G401 (cell line): ENCODE data around the gene PSIP1. TPM values are rescaled to one million over a fixed set of nuclear protein-coding genes. Genes with fewer than 3 reads are reported as not detected.
A peak's percentile ranks its signal among the peaks of the same experiment; 100 is the strongest.
"Not testable (repeated sequence)": the region's sequence is repeated elsewhere in the genome, so short reads cannot be mapped to it uniquely, and the experiment has no call there.

ENCODE experiments used
- DNase-seq: peaks from one replicate; pipeline ENCODE4 v3.0.0-alpha.2; 2015; ENCODE audit warnings: low spot score
- in situ Hi-C: cut with HindIII; loops from 2 replicates; pipeline ENCODE4 v1.10.0; 2016; ENCODE audit warnings: low sequenced_read_pairs, mixed read lengths
- total RNA-seq: library from RNA; depleted of rRNA; stranded (reverse); fragments of >200 nt; shearing (Covaris generic); gene quantifications from 2 replicates; pipeline ENCODE4 v1.2.3, GENCODE V29; 2014; rRNA removed

The PSIP1 gene
- total RNA-seq, result 53.0 and 87.4 TPM in 2 replicates

DNA sequence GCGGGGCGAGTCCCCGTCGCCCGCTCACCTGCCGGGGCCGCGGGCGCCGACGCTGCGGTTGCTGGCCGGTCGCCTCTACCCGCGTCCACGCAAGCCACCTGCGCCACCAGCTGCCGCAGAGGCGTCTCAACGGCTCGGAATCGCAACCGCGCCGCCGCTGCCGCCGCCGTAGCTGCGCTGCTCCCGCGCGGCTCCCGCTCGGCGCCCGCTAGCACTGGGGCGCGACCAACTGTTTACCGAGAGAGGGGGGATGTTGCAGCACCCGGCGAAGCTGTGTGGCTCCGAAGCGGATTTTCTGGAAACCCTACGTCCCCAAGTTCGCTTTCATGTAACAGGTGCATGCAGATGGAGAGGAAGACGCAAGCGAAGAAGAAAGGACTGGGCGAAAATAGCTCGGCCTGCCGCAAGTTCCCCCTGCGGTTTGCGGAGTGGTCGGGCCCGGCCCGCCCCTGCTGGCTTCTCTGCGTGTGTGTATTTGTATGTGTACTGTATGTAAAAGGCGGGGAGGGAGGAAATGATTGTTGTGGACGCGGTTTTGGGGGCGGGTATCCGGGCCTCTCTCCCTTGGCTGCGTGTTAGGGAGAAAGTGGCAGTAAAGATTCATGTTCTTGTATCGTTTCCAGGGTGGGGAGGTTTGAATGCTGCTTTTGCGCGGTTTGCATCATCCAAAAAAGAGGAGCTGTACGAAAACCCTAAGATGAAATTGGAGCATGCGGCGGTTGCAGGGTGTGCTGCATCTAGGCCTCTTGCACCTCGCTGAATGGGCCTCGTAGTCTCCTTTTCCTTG lies at the start of gene PSIP1:
Gene PSIP1 (minus strand): TSS at position 182 of the 787 bp plus-strand sequence. CDS start 782 bp downstream, outside the sequence.
- in situ Hi-C loops, result no loop called here
- peak; percentile 92 for DNase-seq

DNA sequence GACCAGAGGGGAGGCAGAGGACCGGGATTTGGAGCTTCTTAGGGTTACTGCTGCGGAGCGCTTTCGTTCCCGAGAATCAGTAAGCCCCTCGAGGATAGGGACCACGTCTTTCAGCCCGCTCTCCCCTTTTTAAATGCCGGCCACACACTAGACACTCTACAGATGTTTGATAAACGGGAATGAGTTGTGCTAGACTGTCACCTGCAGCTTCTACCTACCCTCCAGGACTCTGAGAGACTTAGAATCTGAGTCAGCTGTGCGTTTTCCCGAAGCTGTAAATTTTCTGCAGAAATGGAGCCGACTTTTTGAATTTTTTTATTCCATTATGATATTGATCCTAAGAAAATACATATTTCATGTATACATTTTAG lies 42.7 kb upstream of the PSIP1 start:
- in situ Hi-C loops, result no loop called here
- DNase-seq, result no peak

DNA sequence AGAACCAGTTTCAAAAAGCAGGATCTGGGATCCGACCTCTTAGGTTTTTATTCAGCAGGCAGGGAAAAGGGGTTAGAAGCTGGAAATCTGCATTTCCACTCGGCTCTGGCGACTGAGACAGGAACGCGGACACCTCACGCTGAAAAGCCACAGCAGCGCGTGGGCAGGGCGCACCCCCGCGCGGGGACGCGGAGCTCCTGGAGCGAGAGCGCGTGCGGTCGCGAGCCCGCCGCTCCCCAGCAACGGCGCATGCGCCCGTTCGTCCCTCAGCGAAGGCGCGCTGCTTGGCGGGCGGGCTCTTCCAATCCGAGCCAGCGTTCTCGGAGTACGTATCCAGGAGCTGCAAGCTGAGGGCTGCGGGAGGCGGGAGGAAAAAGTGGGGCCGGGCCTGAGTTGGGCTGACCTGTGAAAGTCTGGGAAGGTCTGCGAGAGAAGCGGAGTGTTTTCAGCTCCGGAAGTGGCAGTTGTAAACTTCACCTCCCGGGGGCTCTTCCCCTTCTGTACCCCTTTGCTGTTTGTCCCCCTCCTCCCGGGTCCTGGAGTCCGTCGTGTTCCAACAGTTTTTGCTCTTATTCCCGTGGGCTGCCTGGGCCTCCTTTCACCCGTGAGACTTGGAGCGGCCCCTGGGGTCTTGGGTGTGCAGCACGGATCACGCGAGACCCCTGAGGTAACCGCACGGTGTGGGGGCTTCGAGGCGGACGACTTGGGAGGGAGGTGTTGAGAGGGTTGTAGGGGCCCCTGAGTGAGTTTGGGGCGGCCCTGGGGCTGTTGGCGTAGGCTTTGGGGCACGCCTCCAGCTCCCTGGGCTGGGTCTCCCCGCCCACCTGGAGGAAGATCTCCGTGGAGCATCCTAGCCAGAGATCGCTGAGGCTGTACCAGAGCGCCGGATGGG lies 42.1 kb upstream of the PSIP1 start, which contains the start of gene CCDC171:
Gene CCDC171 (plus strand): TSS at position 408 of the 892 bp plus-strand sequence. CDS start 11,046 bp downstream, outside the sequence.
- DNase-seq, result peak; percentile 96
- in situ Hi-C loops, result no loop called here

DNA sequence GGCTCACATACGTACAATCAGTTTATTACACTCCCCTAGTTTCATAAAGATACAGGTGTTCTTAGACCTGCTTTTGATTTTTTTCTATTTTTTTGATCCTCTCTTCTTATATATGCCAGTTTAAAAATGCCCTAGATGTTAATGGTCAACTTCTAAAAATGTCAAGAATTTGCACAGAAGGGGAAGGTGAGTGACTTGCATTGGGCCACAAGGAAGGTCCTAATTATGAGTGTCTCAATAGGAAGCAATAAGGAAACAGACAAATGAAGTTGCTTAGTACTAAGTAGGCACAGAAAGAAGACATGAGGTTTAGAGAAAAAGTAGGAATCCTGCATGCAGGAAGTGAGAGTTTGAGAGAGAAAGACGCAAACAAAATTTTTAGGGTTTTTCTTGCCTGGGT lies 38.8 kb upstream of the PSIP1 start:
- in situ Hi-C loops, result no loop called here
- DNase-seq, result no peak

DNA sequence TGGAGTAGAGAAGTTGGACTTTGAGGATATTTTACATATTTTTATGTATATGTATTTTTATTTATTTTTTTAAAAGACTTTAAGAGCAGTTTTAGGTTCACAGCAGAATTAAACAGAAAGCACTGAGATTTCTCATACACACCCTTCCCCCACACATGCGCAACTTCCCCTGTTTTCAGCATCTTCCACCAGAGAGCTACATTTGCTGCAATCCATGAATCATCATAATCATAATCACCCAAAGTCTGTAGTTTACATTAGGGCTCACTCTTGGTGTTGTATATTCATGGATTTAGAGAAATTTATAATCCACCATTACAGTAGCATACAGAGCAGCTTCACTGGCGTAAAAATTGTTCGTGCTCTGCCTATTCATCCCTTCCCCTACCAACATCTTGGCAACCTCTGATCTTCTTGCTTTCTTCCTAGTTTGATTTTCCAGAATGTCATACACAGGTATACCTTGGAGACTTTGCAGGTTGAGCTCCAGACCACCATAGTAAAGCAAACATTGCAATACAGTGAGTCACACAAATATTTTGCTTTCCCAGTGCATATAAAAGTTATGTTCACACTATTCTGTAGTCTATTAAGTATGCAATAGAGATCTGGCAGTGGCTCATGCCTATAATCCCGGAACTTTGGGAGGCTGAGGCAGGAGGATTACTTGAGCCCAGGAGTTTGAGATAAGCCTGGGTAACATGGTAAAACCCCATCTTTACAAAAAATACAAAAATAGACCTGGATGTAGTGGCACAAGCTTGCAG lies 32.5 kb upstream of the PSIP1 start:
- in situ Hi-C loops, result no loop called here
- no peak for DNase-seq

DNA sequence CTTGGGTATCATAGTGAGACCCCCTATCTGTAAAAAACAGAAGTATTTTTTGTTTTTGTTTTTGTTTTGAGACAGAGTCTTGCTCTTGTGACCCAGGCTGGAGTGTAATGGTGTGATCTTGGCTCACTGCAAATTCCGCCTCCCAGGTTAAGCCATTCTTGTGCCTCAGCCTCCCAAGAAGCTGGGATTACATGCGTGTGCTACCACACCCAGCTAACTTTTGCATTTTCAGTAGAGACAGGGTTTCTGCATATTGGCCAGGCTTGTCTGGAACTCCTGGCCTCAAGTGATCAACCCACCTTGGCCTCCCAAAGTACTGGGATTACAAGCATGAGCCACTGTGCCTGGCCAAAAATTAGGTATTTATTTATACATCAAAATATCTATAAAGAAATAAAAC lies 31.9 kb upstream of the PSIP1 start:
- no peak for DNase-seq
- in situ Hi-C loops, result no loop called here

DNA sequence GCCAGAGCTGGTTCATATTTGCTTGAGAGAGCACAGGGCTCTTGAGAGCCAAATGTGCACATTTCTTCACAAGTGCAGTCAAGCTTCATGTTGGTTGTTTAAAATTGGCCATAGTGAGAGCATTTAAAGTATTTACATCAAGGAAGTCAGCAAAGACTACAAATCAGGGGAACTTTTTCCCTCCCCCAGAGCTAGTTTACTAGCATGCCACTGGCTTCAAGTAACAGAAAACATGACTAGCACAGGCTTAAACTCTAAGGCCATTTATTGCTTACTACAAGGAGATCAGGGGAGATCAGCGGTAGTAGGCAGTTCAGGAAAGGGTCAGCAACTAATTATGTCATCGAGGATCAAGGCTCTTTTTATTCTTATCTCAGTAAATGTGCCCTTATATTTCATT lies 31.1 kb upstream of the PSIP1 start:
- DNase-seq, result no peak
- in situ Hi-C loops, result no loop called here

DNA sequence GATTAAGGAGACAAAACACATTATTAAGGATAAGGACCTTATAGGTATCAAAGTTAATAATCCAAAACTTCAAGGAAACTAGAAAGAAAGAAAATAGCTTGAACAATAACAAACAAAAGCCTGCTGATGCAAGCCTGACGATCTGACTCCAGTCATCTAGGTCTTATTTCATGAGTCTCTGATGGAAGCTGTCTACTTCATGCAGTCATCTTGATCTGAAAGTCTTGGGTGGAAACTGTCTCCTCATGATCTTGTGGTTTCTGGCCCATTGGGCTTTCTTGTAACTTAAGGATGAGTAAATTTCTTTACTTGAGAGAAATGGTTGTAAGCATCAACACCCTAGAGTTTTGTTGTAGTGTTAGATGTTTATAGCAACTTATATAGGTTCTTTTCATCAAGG lies 20.6 kb upstream of the PSIP1 start:
- in situ Hi-C loops, result no loop called here
- DNase-seq, result no peak

DNA sequence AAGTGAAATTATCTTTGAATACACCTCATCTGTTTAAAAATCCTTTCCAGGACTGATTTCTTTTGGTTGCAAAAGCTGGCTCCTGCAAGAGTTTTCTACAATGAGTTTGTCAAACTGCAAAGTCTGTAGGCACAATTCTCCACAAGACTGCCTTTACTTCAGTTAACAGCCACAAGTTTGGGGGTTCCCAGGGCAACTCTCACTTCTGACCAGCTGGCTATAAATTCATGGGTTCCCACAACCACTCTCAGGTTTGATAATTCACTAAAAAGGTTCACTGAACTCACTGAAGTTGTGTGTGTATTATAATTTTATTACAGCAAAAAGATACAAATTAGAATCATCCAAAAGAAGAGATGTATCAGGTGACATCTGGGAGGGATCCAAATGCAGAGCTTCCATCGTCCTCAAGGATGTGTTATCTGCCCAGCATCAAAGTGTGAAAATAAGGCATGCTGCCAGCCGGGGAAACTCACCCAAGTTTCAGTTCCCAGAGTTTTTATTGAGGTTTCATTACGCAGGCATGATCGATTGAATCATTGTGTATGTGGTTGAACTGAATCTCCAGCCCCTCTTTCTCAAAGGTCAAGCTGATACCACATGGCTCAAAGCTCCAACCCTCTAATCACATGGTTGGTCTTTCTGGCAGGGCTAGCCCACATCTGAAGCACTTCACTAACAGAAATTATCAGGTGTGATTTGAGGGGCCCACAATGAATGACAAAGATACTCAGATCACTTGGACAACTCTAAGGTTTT lies 19.0 kb upstream of the PSIP1 start:
- in situ Hi-C loops, result no loop called here
- no peak for DNase-seq

DNA sequence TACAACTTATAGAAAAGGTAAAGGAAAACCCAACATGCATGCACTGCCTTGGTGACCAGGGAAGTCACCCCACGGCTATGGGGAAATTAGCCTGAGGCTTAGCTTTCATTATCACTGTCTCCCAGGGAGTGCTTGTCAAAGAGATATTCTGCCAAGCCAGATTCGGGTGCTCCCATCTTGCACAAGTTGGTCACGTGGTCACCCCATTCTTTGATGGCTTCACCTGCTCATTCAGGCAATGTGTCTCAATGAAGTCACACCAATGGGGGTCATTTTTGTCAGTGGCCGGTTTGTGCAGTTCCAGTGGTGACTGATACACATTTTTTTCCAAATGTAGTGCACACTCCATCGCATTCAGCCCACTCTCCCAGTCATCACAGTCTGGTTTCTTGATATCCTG lies 16.3 kb upstream of the PSIP1 start:
- in situ Hi-C loops, DNase-seq: not testable (repeated sequence)

DNA sequence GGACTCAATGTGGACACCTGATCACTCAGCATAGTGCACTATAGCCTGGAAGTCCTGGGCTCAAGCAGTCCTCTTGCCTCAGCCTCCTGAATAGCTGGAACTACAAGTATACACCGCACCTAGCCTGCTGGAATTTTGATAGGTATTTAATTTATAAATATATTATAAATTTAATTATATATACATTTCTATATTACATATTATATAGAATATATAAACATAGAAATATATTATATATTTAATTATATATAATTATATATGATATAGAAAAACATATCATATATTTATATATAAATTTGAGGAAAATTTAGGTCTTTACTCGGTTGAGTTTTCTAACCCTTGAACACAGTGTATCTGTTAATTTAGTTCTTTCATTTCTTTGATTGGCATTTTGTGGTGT lies 15.2 kb upstream of the PSIP1 start:
- in situ Hi-C loops, result no loop called here
- no peak for DNase-seq

DNA sequence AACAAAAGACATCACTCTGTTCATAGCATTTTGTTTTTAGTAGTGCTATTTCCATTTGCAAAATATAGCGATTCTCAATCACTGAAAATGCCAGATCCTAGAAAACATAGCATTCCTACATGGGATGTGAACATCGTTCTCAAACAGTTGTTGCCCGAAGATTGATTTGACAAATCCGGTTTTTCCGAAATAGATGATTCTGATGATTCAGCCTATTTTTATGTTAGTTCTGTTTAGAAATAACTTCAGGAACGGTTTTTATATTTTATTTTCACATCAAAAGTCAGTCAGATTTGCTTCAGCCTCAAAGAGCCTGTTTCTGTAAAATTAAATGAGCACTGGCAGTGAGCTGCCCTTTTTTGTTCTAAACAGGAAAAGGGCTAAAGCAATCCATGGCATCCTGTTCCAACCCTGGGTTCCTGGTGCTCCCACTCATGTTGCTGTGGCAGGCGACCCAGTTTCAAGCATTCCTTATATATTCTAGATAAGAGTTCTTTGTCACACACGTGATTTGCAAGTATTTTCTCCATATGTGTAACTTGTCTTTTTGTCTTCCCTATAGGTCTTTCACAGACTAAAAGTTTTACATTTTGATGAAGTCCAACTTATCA lies 14.2 kb upstream of the PSIP1 start:
- no peak for DNase-seq
- in situ Hi-C loops, result no loop called here

DNA sequence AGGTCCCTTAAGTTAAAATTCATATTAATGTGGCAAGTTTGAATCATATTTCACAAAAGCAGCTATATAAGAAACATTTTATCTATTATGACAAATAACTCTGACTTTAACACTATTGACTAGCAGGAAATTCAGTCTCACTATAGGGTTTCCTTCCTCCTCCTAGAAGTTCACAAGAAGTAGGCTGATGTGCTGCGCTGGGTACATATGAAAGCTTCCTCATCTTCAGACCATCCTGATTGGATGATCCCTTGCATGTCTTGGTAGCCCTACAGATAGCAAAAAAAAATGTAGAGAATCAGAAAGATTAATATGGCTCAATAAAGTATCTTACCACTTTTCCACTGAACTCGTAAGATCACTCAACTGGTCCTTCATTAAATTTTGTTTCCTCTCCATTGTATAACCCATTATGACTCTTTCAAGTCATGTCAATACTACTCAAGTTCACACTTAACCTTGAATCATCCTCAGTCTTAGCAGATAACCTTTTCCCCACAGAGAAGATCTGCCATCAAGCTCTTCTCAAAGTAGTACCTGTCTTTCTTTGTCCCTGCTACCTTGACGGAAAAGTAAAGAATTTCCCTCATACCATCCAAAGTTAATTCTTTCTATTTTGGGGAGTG lies 11.5 kb upstream of the PSIP1 start:
- in situ Hi-C loops, result no loop called here

DNA sequence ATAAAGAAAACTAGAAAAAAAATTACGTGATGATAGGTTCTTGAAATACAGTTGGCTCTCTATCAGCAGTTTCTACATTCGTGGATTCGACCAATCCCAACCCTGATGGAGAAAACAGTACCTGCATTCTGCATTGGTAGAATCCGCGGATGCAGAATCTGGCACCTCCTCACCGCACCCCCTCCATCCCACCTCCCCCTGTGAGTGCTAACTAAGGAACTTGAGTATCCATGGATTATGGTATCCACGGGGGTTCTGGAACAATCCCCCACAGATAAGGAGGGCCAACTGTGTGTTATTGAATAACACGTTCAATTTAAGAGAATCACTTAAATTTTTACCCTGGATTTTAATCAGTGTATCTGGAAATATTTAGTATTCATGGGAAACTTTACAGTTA lies 10.5 kb upstream of the PSIP1 start:
- no peak for DNase-seq
- in situ Hi-C loops, result no loop called here

More for the DNA sequence above, 11.5 kb upstream of the PSIP1 start:
- DNase-seq, result no peak

DNA sequence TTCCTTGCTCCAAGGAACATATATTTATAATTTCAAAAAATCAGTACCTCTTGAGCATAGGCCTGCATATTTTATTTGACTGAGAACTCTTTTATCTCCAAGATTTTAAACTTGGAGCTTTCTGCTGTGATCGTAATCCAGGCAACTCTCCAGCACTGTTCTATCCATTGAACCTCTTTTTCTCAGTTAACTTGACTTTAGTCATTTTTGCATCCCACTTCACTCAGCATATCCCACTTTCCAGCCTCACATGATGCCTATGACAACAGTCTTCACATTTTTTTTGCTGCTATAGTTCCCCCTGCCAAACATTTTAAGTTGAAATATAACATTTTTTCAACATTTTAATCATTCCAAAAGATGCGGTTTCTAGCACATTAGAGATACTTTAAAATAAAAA lies 9.1 kb upstream of the PSIP1 start:
- no peak for DNase-seq
- in situ Hi-C loops, result no loop called here

DNA sequence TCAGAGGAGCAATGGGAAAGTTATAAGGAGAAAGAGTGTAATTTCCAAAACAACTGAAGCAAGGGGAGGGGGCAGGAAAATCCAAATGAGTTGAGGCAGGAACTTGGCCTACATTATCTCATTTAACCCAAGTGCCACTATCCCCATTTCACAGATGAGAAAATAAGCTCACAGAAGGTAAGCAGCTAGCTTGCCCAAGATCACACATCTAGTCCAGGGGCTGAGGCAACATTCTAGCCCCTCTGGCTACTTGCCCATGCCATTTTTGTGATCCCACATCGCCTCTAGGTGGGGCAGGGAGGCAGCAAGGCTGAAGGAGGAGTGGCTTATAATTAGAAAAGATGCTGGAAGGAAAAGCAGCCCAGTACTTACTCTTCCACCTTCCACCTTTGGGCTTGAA lies 2.6 kb upstream of the PSIP1 start:
- in situ Hi-C loops, result no loop called here
- DNase-seq, result no peak

DNA sequence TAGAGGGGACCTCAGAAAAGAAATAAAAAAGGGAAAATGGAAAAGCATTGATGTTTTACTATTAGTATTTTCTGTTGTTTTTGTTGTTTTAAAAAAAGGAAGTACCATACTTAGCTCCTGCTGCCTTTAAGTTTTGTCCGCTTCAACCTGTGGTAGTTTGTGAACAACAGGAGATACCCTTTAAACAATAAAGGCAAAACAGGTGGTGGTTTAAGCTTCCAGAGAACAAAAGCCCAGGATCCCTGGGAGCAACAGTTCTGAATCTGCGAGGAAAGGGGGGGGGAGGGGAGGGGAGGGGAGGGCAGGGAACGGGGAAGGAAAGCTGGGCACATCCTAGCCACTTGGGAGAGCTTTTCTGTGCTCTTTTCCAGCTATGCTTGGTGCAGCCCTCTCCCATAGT lies 2.1 kb upstream of the PSIP1 start:
- DNase-seq, result no peak
- in situ Hi-C loops, result no loop called here

DNA sequence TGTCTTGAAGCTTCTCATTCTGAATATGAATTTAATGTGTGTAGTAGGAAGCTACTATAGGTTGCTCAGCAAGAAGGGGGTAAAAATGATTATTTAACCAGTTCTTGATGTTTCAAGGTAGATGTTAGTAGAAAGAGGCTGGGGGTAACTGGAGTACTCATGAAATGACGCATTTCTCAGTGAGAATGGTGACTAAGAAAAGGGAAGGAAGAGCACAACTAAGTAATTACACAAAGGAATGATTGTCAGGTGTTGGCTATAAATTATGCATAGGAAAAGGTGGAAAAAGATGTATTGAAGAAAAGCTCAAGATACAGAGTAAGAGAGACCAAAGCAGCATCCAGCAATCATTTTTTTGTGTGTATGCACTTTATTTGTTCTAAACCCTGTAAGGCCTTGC lies 1.4 kb upstream of the PSIP1 start:
- no peak for DNase-seq
- in situ Hi-C loops, result no loop called here
